Activated T-helper 17 cell treated with anti-CD3 and anti-CD28 coated beads, Interleukin-2, amount 50 U/mL, for 72 hours (primary cell): ENCODE data around the gene ARL9. TPM values are rescaled to one million over a fixed set of nuclear protein-coding genes. Genes with fewer than 3 reads are reported as not detected.
A peak's percentile ranks its signal among the peaks of the same experiment; 100 is the strongest.

ENCODE experiments used
- ATAC-seq: fragments of 150-1000 bp; cut with Tn5 transposase; replicated peaks from 2 replicates; pipeline ENCODE4 v1.10.0; 2021; ENCODE audit warnings: mild to moderate bottlenecking, moderate library complexity
- H3K27ac Mint-ChIP-seq: one replicate; pipeline ENCODE4 v1.8.0; 2022; ENCODE audit warnings: mixed read lengths
- H3K27me3 Mint-ChIP-seq: one replicate; pipeline ENCODE4 v1.8.0; 2022; ENCODE audit warnings: mixed read lengths
- H3K36me3 Mint-ChIP-seq: one replicate; pipeline ENCODE4 v1.8.0; 2022; ENCODE audit warnings: low read depth, mild to moderate bottlenecking, mixed read lengths
- H3K4me1 Mint-ChIP-seq: one replicate; pipeline ENCODE4 v1.8.0; 2022; ENCODE audit warnings: mixed read lengths
- H3K4me3 Mint-ChIP-seq: one replicate; pipeline ENCODE4 v1.8.0; 2022; ENCODE audit warnings: mild to moderate bottlenecking, mixed read lengths
- H3K9me3 Mint-ChIP-seq: one replicate; pipeline ENCODE4 v1.8.0; 2022; ENCODE audit warnings: mixed read lengths
- total RNA-seq, 2 donors: library from RNA; stranded (reverse); gene quantifications; one replicate each; pipeline ENCODE4 v1.2.3, GENCODE V29; 2022

Gene ARL9
- total RNA-seq, 2 donors from 2014 or later = 0.24 to 0.37 TPM

- H3K4me1 Mint-ChIP-seq = no peaks in the 10 kb centered on the region
- H3K9me3 Mint-ChIP-seq = no peaks in the 10 kb centered on the region
- H3K27me3 Mint-ChIP-seq = no peaks in the 10 kb centered on the region
- no peak overlapping the region for H3K27ac Mint-ChIP-seq
- ATAC-seq = no peak
- H3K36me3 Mint-ChIP-seq = peaks cover 97% of the 10 kb centered on the region
- H3K4me3 Mint-ChIP-seq = no peak overlapping the region
Observed at GRCh38 chr4:56480691-56481090, 24.9 kb upstream of the ARL9 start.

- Mint-ChIP-seq H3K27ac (no peak overlapping the region), H3K27me3 (no peaks in the 10 kb centered on the region), H3K36me3 (peaks cover 97% of the 10 kb centered on the region), H3K4me1 (no peaks in the 10 kb centered on the region), H3K9me3 (no peaks in the 10 kb centered on the region), H3K4me3 (no peak overlapping the region)
- no peak for ATAC-seq
Observed at GRCh38 chr4:56496241-56496640, 9.3 kb upstream of the ARL9 start.

GRCh38 chr4:56511098-56511497 is 5.5 kb downstream of the ARL9 start:
- ATAC-seq = no peak
- H3K4me1 Mint-ChIP-seq = peaks cover 3% of the 10 kb centered on the region
- no peak overlapping the region for H3K4me3 Mint-ChIP-seq
- no peaks in the 10 kb centered on the region for H3K36me3 Mint-ChIP-seq
- no peaks in the 10 kb centered on the region for H3K9me3 Mint-ChIP-seq
- peaks cover 3% of the 10 kb centered on the region for H3K27me3 Mint-ChIP-seq
- H3K27ac Mint-ChIP-seq = no peak overlapping the region

- Mint-ChIP-seq H3K27ac (no peak overlapping the region), H3K9me3 (no peaks in the 10 kb centered on the region), H3K4me1 (no peaks in the 10 kb centered on the region), H3K27me3 (peaks cover 3% of the 10 kb centered on the region), H3K4me3 (no peak overlapping the region), H3K36me3 (no peaks in the 10 kb centered on the region)
- no peak for ATAC-seq
Observed at GRCh38 chr4:56512166-56512565, 6.6 kb downstream of the ARL9 start.

GRCh38 chr4:56513517-56513916 is 7.9 kb downstream of the ARL9 start:
- ATAC-seq = no peak
- Mint-ChIP-seq H3K36me3 (no peaks in the 10 kb centered on the region), H3K27ac (no peak overlapping the region), H3K27me3 (peaks cover 3% of the 10 kb centered on the region), H3K4me3 (no peak overlapping the region), H3K9me3 (no peaks in the 10 kb centered on the region), H3K4me1 (no peaks in the 10 kb centered on the region)

GRCh38 chr4:56530269-56531148 is 24.9 kb downstream of the ARL9 start:
- H3K4me3 Mint-ChIP-seq = no peak overlapping the region

GRCh38 chr4:56531149-56531770 is 25.7 kb downstream of the ARL9 start:
- ATAC-seq = no peak
- Mint-ChIP-seq H3K4me1 (no peaks in the 10 kb centered on the region), H3K27ac (no peak overlapping the region), H3K9me3 (no peaks in the 10 kb centered on the region), H3K4me3 (no peak overlapping the region), H3K36me3 (no peaks in the 10 kb centered on the region), H3K27me3 (peaks cover 2% of the 10 kb centered on the region)

More at GRCh38 chr4:56530269-56531148, 24.9 kb downstream of the ARL9 start:
- H3K4me1 Mint-ChIP-seq = no peaks in the 10 kb centered on the region
- H3K9me3 Mint-ChIP-seq = no peaks in the 10 kb centered on the region
- no peaks in the 10 kb centered on the region for H3K27me3 Mint-ChIP-seq
- no peak overlapping the region for H3K27ac Mint-ChIP-seq
- peak; percentile 99 for ATAC-seq
- no peaks in the 10 kb centered on the region for H3K36me3 Mint-ChIP-seq

- Mint-ChIP-seq H3K4me3 (no peak overlapping the region), H3K4me1 (no peaks in the 10 kb centered on the region), H3K27ac (no peak overlapping the region), H3K36me3 (no peaks in the 10 kb centered on the region), H3K9me3 (no peaks in the 10 kb centered on the region), H3K27me3 (peaks cover 5% of the 10 kb centered on the region)
- ATAC-seq = no peak
Observed at GRCh38 chr4:56531823-56532222, 26.2 kb downstream of the ARL9 start.

- no peaks in the 10 kb centered on the region for H3K36me3 Mint-ChIP-seq
- no peaks in the 10 kb centered on the region for H3K9me3 Mint-ChIP-seq
- H3K27ac Mint-ChIP-seq = no peak overlapping the region
- no peak overlapping the region for H3K4me3 Mint-ChIP-seq
- ATAC-seq = no peak
- peaks cover 7% of the 10 kb centered on the region for H3K27me3 Mint-ChIP-seq
- no peaks in the 10 kb centered on the region for H3K4me1 Mint-ChIP-seq
Observed at GRCh38 chr4:56532239-56532638, 26.6 kb downstream of the ARL9 start.

- no peaks in the 10 kb centered on the region for H3K36me3 Mint-ChIP-seq
- H3K9me3 Mint-ChIP-seq = no peaks in the 10 kb centered on the region
- no peak overlapping the region for H3K27ac Mint-ChIP-seq
- ATAC-seq = no peak
- H3K4me1 Mint-ChIP-seq = no peaks in the 10 kb centered on the region
- no peak overlapping the region for H3K4me3 Mint-ChIP-seq
- H3K27me3 Mint-ChIP-seq = peaks cover 18% of the 10 kb centered on the region
Observed at GRCh38 chr4:56535915-56536314, 30.3 kb downstream of the ARL9 start.

- no peaks in the 10 kb centered on the region for H3K9me3 Mint-ChIP-seq
- no peak overlapping the region for H3K27ac Mint-ChIP-seq
- no peak overlapping the region for H3K4me3 Mint-ChIP-seq
- peaks cover 18% of the 10 kb centered on the region for H3K27me3 Mint-ChIP-seq
- H3K4me1 Mint-ChIP-seq = no peaks in the 10 kb centered on the region
- no peak for ATAC-seq
- no peaks in the 10 kb centered on the region for H3K36me3 Mint-ChIP-seq
Observed at GRCh38 chr4:56537147-56537546, 31.6 kb downstream of the ARL9 start.

GRCh38 chr4:56540826-56541225 is 35.2 kb downstream of the ARL9 start:
- no peaks in the 10 kb centered on the region for H3K9me3 Mint-ChIP-seq
- H3K4me3 Mint-ChIP-seq = no peak overlapping the region
- H3K27ac Mint-ChIP-seq = no peak overlapping the region
- H3K4me1 Mint-ChIP-seq = no peaks in the 10 kb centered on the region
- no peaks in the 10 kb centered on the region for H3K36me3 Mint-ChIP-seq
- peaks cover 21% of the 10 kb centered on the region for H3K27me3 Mint-ChIP-seq
- ATAC-seq = no peak

GRCh38 chr4:56544573-56545131 is 39.1 kb downstream of the ARL9 start:
- peak; percentile 99 for ATAC-seq
- H3K9me3 Mint-ChIP-seq = no peaks in the 10 kb centered on the region
- H3K27me3 Mint-ChIP-seq = peaks cover 8% of the 10 kb centered on the region
- H3K4me3 Mint-ChIP-seq = peak overlapping the region; percentile 63
- no peak overlapping the region for H3K27ac Mint-ChIP-seq
- H3K36me3 Mint-ChIP-seq = no peaks in the 10 kb centered on the region
- H3K4me1 Mint-ChIP-seq = no peaks in the 10 kb centered on the region

- Mint-ChIP-seq H3K27ac (no peak overlapping the region), H3K4me3 (no peak overlapping the region)
- no peak for ATAC-seq
Observed at GRCh38 chr4:56550642-56551041, 45.1 kb downstream of the ARL9 start.

GRCh38 chr4:56551516-56551915 is 45.9 kb downstream of the ARL9 start:
- H3K36me3 Mint-ChIP-seq = no peaks in the 10 kb centered on the region
- no peak for ATAC-seq
- H3K27me3 Mint-ChIP-seq = peaks cover 4% of the 10 kb centered on the region
- H3K27ac Mint-ChIP-seq = no peak overlapping the region
- no peaks in the 10 kb centered on the region for H3K9me3 Mint-ChIP-seq
- no peaks in the 10 kb centered on the region for H3K4me1 Mint-ChIP-seq
- H3K4me3 Mint-ChIP-seq = no peak overlapping the region

More at GRCh38 chr4:56550642-56551041, 45.1 kb downstream of the ARL9 start:
- Mint-ChIP-seq H3K36me3 (no peaks in the 10 kb centered on the region), H3K4me1 (no peaks in the 10 kb centered on the region), H3K27me3 (no peaks in the 10 kb centered on the region), H3K9me3 (no peaks in the 10 kb centered on the region)
